GM23338 (cell line): ENCODE results near the gene DTX4. TPM values are rescaled to one million over a fixed set of nuclear protein-coding genes. Genes with fewer than 3 reads are reported as not detected.

Source experiments
- ATAC-seq: fragments of 200-7000 bp; cut with Tn5 transposase; 3 replicates; pipeline ENCODE4 v1.9.1; 2020
- DNase-seq: peaks from one replicate; pipeline ENCODE4 v3.0.0-alpha.2; 2015; ENCODE audit warnings: low spot score
- H2AFZ ChIP-seq: fragments of 200-600 bp; sonication (generic); 2 replicates; pipeline ENCODE4 v1.8.0; 2016; ENCODE audit warnings: antibody characterized with exemption, mild to moderate bottlenecking, moderate library complexity
- H3F3A ChIP-seq: fragments of 200-600 bp; sonication (generic); replicated peaks from 2 replicates; pipeline ENCODE4 v1.8.0; 2017; ENCODE audit warnings: antibody characterized with exemption, mixed run types, low read depth
- H3K27ac ChIP-seq: fragments of 200-600 bp; sonication (generic); 2 replicates; pipeline ENCODE4 v1.6.1; 2016; ENCODE audit warnings: low read depth
- H3K27me3 ChIP-seq: fragments of 200-600 bp; sonication (generic); 2 replicates; pipeline ENCODE4 v1.8.0; 2016; ENCODE audit warnings: mild to moderate bottlenecking, mixed run types, moderate library complexity; ENCODE audit not compliant: insufficient read depth
- H3K36me3 ChIP-seq: fragments of 200-600 bp; sonication (generic); 2 replicates; pipeline ENCODE4 v1.8.0; 2016; ENCODE audit warnings: mild to moderate bottlenecking; ENCODE audit not compliant: insufficient read depth
- H3K4me1 ChIP-seq: fragments of 200-600 bp; sonication (generic); 2 replicates; pipeline ENCODE4 v1.8.0; 2016; ENCODE audit warnings: mild to moderate bottlenecking, moderate library complexity; ENCODE audit not compliant: insufficient read depth
- H3K4me2 ChIP-seq: fragments of 200-600 bp; sonication (generic); 2 replicates; pipeline ENCODE4 v1.7.1; 2017; ENCODE audit warnings: mixed run types
- H3K4me3 ChIP-seq: fragments of 200-600 bp; sonication (generic); 2 replicates; pipeline ENCODE4 v1.6.1; 2016; ENCODE audit warnings: mixed run types
- H3K79me2 ChIP-seq: fragments of 200-600 bp; sonication (generic); replicated peaks from 2 replicates; pipeline ENCODE4 v1.8.0; 2017; ENCODE audit warnings: mild to moderate bottlenecking; ENCODE audit not compliant: insufficient read depth
- H3K9me2 ChIP-seq: fragments of 200-600 bp; sonication (generic); 2 replicates; pipeline ENCODE4 v1.8.0; 2017; ENCODE audit not compliant: insufficient read depth
- H4K20me1 ChIP-seq: fragments of 200-600 bp; sonication (generic); replicated peaks from 2 replicates; pipeline ENCODE4 v1.8.0; 2017; ENCODE audit warnings: mild to moderate bottlenecking; ENCODE audit not compliant: insufficient read depth
- H3K27ac Mint-ChIP-seq: 2 replicates; pipeline ENCODE4 v1.8.0; 2020; ENCODE audit warnings: inconsistent platforms, mild to moderate bottlenecking, moderate library complexity, mixed read lengths
- H3K27me3 Mint-ChIP-seq: 3 replicates; pipeline ENCODE4 v1.8.0; 2022; ENCODE audit warnings: low read depth, mild to moderate bottlenecking, moderate library complexity, mixed read lengths, inconsistent platforms; ENCODE audit not compliant: insufficient read depth, poor library complexity
- H3K36me3 Mint-ChIP-seq: 3 replicates; pipeline ENCODE4 v1.8.0; 2021; ENCODE audit warnings: low read depth, mild to moderate bottlenecking, inconsistent platforms, moderate library complexity, mixed read lengths
- H3K4me1 Mint-ChIP-seq: 3 replicates; pipeline ENCODE4 v1.8.0; 2020; ENCODE audit warnings: mild to moderate bottlenecking, inconsistent platforms, mixed read lengths
- H3K4me3 Mint-ChIP-seq: 3 replicates; pipeline ENCODE4 v1.8.0; 2021; ENCODE audit warnings: moderate library complexity, mild to moderate bottlenecking, inconsistent platforms, mixed read lengths
- H3K9me3 Mint-ChIP-seq: 3 replicates; pipeline ENCODE4 v1.8.0; 2020; ENCODE audit warnings: moderate library complexity, mild to moderate bottlenecking, inconsistent platforms, mixed read lengths
- CREB1 ChIP-seq: fragments of 250-450 bp; sonication (Bioruptor Pico); IDR thresholded peaks from 2 replicates; pipeline ENCODE4 v1.5.0; 2020; ENCODE audit warnings: low read depth, mild to moderate bottlenecking, moderate library complexity
- EZH2 ChIP-seq: fragments of 200-600 bp; sonication (generic); IDR thresholded peaks from one replicate; pipeline ENCODE4 v1.8.0; 2017; ENCODE audit warnings: antibody characterized with exemption, mild to moderate bottlenecking, low read depth; ENCODE audit not compliant: unreplicated experiment
- EZH2phosphoT487 ChIP-seq: fragments of 200-600 bp; sonication (generic); IDR thresholded peaks from one replicate; pipeline ENCODE4 v1.8.1; 2018; ENCODE audit warnings: antibody characterized with exemption; ENCODE audit not compliant: unreplicated experiment
- JUNB ChIP-seq: IDR thresholded peaks from one replicate; pipeline ENCODE4 v1.6.1; 2016; ENCODE audit warnings: antibody characterized with exemption; ENCODE audit not compliant: unreplicated experiment
- NANOG ChIP-seq: IDR thresholded peaks from 2 replicates; pipeline ENCODE4 v1.6.1; 2016; ENCODE audit warnings: antibody characterized with exemption, borderline replicate concordance
- POLR2AphosphoS5 ChIP-seq: IDR thresholded peaks from 2 replicates; pipeline ENCODE4 v1.6.1; 2016; ENCODE audit warnings: antibody characterized with exemption, low read depth
- REST ChIP-seq: IDR thresholded peaks from one replicate; pipeline ENCODE4 v1.6.1; 2018; ENCODE audit warnings: antibody characterized with exemption; ENCODE audit not compliant: unreplicated experiment
- STAT1 ChIP-seq: IDR thresholded peaks from one replicate; pipeline ENCODE4 v1.6.1; 2016; ENCODE audit warnings: antibody characterized with exemption; ENCODE audit not compliant: unreplicated experiment
- ZNF114 ChIP-seq: fragments of 250-450 bp; sonication (Bioruptor Pico); IDR thresholded peaks from 2 replicates; pipeline ENCODE4 v1.5.0; 2020; ENCODE audit warnings: mild to moderate bottlenecking, moderate library complexity
- ZNF331 ChIP-seq: fragments of 250-450 bp; sonication (Bioruptor Pico); IDR thresholded peaks from 2 replicates; pipeline ENCODE4 v1.5.0; 2020; ENCODE audit warnings: low read depth, mild to moderate bottlenecking, moderate library complexity
- polyA plus RNA-seq: library from polyadenylated mRNA; unstranded; fragments of >200 nt; fragmentation: Nextera tagmentation; extraction: Ambion mirVana; gene quantifications from 2 replicates; pipeline ENCODE4 v1.2.1, GENCODE V29; 2016
- total RNA-seq: library from RNA; depleted of rRNA; stranded (reverse); fragments of >200 nt; shearing (Covaris generic); gene quantifications from 2 replicates; pipeline ENCODE4 v1.2.3, GENCODE V29; 2014
- TF ChIP-seq, protein P1 (sequence below), 2 experiments: fragments of 200-600 bp in 1 of 2; sonication (generic) in 1 of 2; conservative IDR thresholded peaks; 2 replicates each; pipeline versions ENCODE4 v1.5.1 to v1.6.1; 2016 to 2017; ENCODE audit warnings: antibody characterized with exemption in 2 of 2, low read depth in 2 of 2, mild to moderate bottlenecking in 2 of 2, moderate library complexity in 1 of 2

The DTX4 gene
- total and polyA plus RNA-seq, 2 experiments from 2014 or later, result 4.2 to 14.7 TPM

DNA sequence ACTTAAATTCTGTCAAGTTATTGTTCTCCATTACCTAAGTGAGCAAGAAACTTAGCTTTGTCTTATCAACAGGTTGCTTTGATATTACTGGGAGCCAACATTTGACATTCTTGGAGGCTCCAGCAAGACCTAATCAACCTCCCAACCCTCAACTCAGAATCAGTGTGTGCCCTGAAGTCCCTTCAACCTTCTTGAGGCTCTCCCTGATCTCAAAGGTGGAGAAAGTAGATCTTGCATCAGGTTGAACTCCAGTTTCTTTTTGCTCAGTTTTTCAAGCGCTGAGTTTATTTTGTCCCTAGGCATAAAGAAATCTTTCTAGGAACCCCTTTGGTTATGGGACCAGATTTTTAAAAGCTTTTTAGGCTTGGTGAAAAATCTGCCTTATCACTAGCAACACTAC lies 27.8 kb upstream of the DTX4 start:
- Mint-ChIP-seq H3K27me3 (peaks cover 13% of the 10 kb centered on the region), H3K4me1 (peaks cover 25% of the 10 kb centered on the region)

GRCh38 chr11:59144579-59145345 lies 27.2 kb upstream of the DTX4 start:
- Histone ChIP-seq H3K4me1 (peaks cover 26% of the 10 kb centered on the region), H3K9me2 (no peaks in the 10 kb centered on the region), H3K27me3 (peaks cover 4% of the 10 kb centered on the region; the same call in 1 of the 2 replicates), H3K4me3 (peak overlapping the region; percentile 63), H3K36me3 (peaks cover 14% of the 10 kb centered on the region; the same call in 1 of the 2 replicates), H3K79me2 (peaks cover 24% of the 10 kb centered on the region; the same call in 1 of the 2 replicates), H3F3A (peaks cover 7% of the 10 kb centered on the region; the same call in 1 of the 2 replicates), H3K4me2 (peak overlapping the region; percentile 84), H4K20me1 (no peaks in the 10 kb centered on the region), H2AFZ (no peak overlapping the region), H3K27ac (peak overlapping the region; percentile 51)
- peaks cover 13% of the 10 kb centered on the region for H3K9me3 Mint-ChIP-seq
- ATAC-seq, result peak; percentile 67
- H3K4me1 Mint-ChIP-seq, result peaks cover 25% of the 10 kb centered on the region
- peaks cover 32% of the 10 kb centered on the region for H3K36me3 Mint-ChIP-seq
- DNase-seq, result peak; percentile 98
- peak overlapping the region; percentile 77 for H3K27ac Mint-ChIP-seq
- peak overlapping the region; percentile 92 for H3K4me3 Mint-ChIP-seq
- peaks cover 13% of the 10 kb centered on the region for H3K27me3 Mint-ChIP-seq
- TF ChIP-seq, protein P1, sequence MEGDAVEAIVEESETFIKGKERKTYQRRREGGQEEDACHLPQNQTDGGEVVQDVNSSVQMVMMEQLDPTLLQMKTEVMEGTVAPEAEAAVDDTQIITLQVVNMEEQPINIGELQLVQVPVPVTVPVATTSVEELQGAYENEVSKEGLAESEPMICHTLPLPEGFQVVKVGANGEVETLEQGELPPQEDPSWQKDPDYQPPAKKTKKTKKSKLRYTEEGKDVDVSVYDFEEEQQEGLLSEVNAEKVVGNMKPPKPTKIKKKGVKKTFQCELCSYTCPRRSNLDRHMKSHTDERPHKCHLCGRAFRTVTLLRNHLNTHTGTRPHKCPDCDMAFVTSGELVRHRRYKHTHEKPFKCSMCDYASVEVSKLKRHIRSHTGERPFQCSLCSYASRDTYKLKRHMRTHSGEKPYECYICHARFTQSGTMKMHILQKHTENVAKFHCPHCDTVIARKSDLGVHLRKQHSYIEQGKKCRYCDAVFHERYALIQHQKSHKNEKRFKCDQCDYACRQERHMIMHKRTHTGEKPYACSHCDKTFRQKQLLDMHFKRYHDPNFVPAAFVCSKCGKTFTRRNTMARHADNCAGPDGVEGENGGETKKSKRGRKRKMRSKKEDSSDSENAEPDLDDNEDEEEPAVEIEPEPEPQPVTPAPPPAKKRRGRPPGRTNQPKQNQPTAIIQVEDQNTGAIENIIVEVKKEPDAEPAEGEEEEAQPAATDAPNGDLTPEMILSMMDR (conservative IDR thresholded peaks at IDR 0.05; ENCODE audit: low read depth in 2 of 2), result peak; percentile 35 to 42
- TF ChIP-seq REST (no peak), NANOG (no peak), POLR2AphosphoS5 (peak; percentile 49; the same call in 1 of the 2 replicates), CREB1 (CRISPR knock-in tag) (peak; percentile 58), EZH2phosphoT487 (no peak)

More for the DNA sequence above, 27.8 kb upstream of the DTX4 start:
- no peak overlapping the region for H2AFZ ChIP-seq
- no peaks in the 10 kb centered on the region for H3K9me2 ChIP-seq
- H3K4me2 ChIP-seq, result peak overlapping the region; percentile 84
- peak overlapping the region; percentile 92 for H3K4me3 Mint-ChIP-seq
- no peak overlapping the region for H3K27ac Mint-ChIP-seq
- peak overlapping the region; percentile 63 for H3K4me3 ChIP-seq
- ATAC-seq, result no peak
- H3K9me3 Mint-ChIP-seq, result peaks cover 13% of the 10 kb centered on the region
- H4K20me1 ChIP-seq, result no peaks in the 10 kb centered on the region
- peaks cover 4% of the 10 kb centered on the region; the same call in 1 of the 2 replicates for H3K27me3 ChIP-seq
- H3K4me1 ChIP-seq, result peaks cover 26% of the 10 kb centered on the region
- peaks cover 9% of the 10 kb centered on the region; the same call in 1 of the 2 replicates for H3K36me3 ChIP-seq
- TF ChIP-seq ZNF331 (CRISPR knock-in tag) (no peak), STAT1 (no peak), JUNB (no peak), EZH2phosphoT487 (no peak), ZNF114 (CRISPR knock-in tag) (no peak), CREB1 (CRISPR knock-in tag) (no peak), POLR2AphosphoS5 (no peak), EZH2 (no peak), NANOG (no peak)
- peak overlapping the region; percentile 51; the same call in 1 of the 2 replicates for H3K27ac ChIP-seq
- peaks cover 7% of the 10 kb centered on the region; the same call in 1 of the 2 replicates for H3F3A ChIP-seq
- no peak for DNase-seq
- H3K79me2 ChIP-seq, result peaks cover 24% of the 10 kb centered on the region; the same call in 1 of the 2 replicates
- peaks cover 30% of the 10 kb centered on the region for H3K36me3 Mint-ChIP-seq
